Loucy (cell line): ENCODE results near the gene ZNF681.
A peak's percentile ranks its signal among the peaks of the same experiment; 100 is the strongest.

Source experiments
- H2AFZ ChIP-seq: fragments of 200-600 bp; sonication (generic); 2 replicates; pipeline ENCODE4 v1.6.0; 2016; ENCODE audit warnings: antibody characterized with exemption, mild to moderate bottlenecking, low read length, moderate library complexity
- H3F3A ChIP-seq: fragments of 200-600 bp; 2 replicates; pipeline ENCODE4 v1.6.0; 2016; ENCODE audit warnings: antibody characterized with exemption, low read depth, mild to moderate bottlenecking
- H3K27me3 ChIP-seq: fragments of 200-600 bp; sonication (generic); 2 replicates; pipeline ENCODE4 v1.6.1; 2014; ENCODE audit warnings: low read length, mild to moderate bottlenecking; ENCODE audit not compliant: insufficient read depth, poor library complexity, severe bottlenecking
- H3K36me3 ChIP-seq: fragments of 200-600 bp; sonication (generic); 2 replicates; pipeline ENCODE4 v1.6.1; 2016; ENCODE audit warnings: low read length; ENCODE audit not compliant: insufficient read depth
- H3K4me1 ChIP-seq: fragments of 200-600 bp; sonication (generic); 2 replicates; pipeline ENCODE4 v1.5.1; 2014; ENCODE audit warnings: low read length, mild to moderate bottlenecking; ENCODE audit not compliant: insufficient read depth, poor library complexity, severe bottlenecking
- H3K4me2 ChIP-seq: fragments of 200-600 bp; sonication (generic); 2 replicates; pipeline ENCODE4 v1.6.0; 2014; ENCODE audit warnings: antibody characterized with exemption, low read length, low read depth, mild to moderate bottlenecking; ENCODE audit not compliant: poor library complexity, severe bottlenecking
- H3K4me3 ChIP-seq: fragments of 200-600 bp; sonication (generic); 2 replicates; pipeline ENCODE4 v1.5.1; 2014; ENCODE audit warnings: low read length, mild to moderate bottlenecking, mixed read lengths; ENCODE audit not compliant: poor library complexity, severe bottlenecking
- H3K79me2 ChIP-seq: fragments of 200-600 bp; sonication (generic); 2 replicates; pipeline ENCODE4 v1.6.1; 2014; ENCODE audit warnings: low read length; ENCODE audit not compliant: insufficient read depth
- H3K9ac ChIP-seq: fragments of 200-600 bp; sonication (generic); 2 replicates; pipeline ENCODE4 v1.6.0; 2014; ENCODE audit warnings: mild to moderate bottlenecking, low read depth, low read length, moderate library complexity; ENCODE audit not compliant: poor library complexity, severe bottlenecking
- H3K9me2 ChIP-seq: fragments of 200-600 bp; sonication (generic); replicated peaks from 2 replicates; pipeline ENCODE4 v1.6.1; 2016; ENCODE audit warnings: low read depth, low read length, mixed read lengths
- H3K9me3 ChIP-seq: fragments of 200-600 bp; sonication (generic); 2 replicates; pipeline ENCODE4 v1.6.1; 2014; ENCODE audit warnings: mild to moderate bottlenecking, antibody characterized with exemption, low read length, low read depth; ENCODE audit not compliant: insufficient read depth
- H4K20me1 ChIP-seq: fragments of 200-600 bp; sonication (generic); 2 replicates; pipeline ENCODE4 v1.6.0; 2014; ENCODE audit warnings: antibody characterized with exemption, low read length, mild to moderate bottlenecking; ENCODE audit not compliant: insufficient read depth, poor library complexity, severe bottlenecking
- EZH2phosphoT487 ChIP-seq: fragments of 200-600 bp; IDR thresholded peaks from 2 replicates; pipeline ENCODE4 v1.6.1; 2018; ENCODE audit warnings: antibody characterized with exemption, mild to moderate bottlenecking, moderate library complexity, borderline replicate concordance
- TF ChIP-seq, protein P1 (sequence below): fragments of 200-600 bp; sonication (generic); conservative IDR thresholded peaks from 2 replicates; pipeline ENCODE4 v1.5.1; 2014; ENCODE audit warnings: mild to moderate bottlenecking, antibody characterized with exemption, low read length

The ZNF681 gene

DNA sequence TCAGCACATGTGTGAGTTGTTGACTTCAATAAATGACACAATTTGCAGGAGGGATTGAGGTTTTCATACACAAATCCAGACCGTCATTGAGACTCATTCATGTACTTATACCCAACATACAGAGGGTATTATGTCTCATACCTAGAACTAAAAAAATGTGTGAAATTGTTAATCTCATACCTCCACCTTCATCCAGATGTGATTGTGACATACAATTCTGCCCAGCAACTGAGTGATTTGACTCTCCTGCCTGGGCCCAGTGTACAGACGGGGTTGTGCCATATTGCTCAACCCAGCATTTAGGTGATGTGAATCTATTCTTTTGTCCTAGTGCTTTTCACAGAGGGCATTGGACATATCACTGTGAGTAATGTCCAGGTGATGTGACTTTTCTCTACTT lies 12.6 kb upstream of the ZNF681 start:
- TF ChIP-seq, protein P1, sequence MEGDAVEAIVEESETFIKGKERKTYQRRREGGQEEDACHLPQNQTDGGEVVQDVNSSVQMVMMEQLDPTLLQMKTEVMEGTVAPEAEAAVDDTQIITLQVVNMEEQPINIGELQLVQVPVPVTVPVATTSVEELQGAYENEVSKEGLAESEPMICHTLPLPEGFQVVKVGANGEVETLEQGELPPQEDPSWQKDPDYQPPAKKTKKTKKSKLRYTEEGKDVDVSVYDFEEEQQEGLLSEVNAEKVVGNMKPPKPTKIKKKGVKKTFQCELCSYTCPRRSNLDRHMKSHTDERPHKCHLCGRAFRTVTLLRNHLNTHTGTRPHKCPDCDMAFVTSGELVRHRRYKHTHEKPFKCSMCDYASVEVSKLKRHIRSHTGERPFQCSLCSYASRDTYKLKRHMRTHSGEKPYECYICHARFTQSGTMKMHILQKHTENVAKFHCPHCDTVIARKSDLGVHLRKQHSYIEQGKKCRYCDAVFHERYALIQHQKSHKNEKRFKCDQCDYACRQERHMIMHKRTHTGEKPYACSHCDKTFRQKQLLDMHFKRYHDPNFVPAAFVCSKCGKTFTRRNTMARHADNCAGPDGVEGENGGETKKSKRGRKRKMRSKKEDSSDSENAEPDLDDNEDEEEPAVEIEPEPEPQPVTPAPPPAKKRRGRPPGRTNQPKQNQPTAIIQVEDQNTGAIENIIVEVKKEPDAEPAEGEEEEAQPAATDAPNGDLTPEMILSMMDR = no peak
- no peak for TF ChIP-seq EZH2phosphoT487
- peaks cover 3% of the 10 kb centered on the region; the same call in 1 of the 2 replicates for H3K36me3 ChIP-seq
- no peaks in the 10 kb centered on the region for H3K9me3 ChIP-seq
- no peak overlapping the region for H2AFZ ChIP-seq
- H3K9ac ChIP-seq = no peak overlapping the region
- no peaks in the 10 kb centered on the region for H3K27me3 ChIP-seq
- peaks cover 29% of the 10 kb centered on the region for H3K79me2 ChIP-seq
- no peaks in the 10 kb centered on the region for H3F3A ChIP-seq
- H4K20me1 ChIP-seq = no peaks in the 10 kb centered on the region
- no peak overlapping the region for H3K4me3 ChIP-seq
- H3K4me2 ChIP-seq = peak overlapping the region; percentile 52
- peaks cover 23% of the 10 kb centered on the region for H3K4me1 ChIP-seq
- H3K9me2 ChIP-seq = no peaks in the 10 kb centered on the region

DNA sequence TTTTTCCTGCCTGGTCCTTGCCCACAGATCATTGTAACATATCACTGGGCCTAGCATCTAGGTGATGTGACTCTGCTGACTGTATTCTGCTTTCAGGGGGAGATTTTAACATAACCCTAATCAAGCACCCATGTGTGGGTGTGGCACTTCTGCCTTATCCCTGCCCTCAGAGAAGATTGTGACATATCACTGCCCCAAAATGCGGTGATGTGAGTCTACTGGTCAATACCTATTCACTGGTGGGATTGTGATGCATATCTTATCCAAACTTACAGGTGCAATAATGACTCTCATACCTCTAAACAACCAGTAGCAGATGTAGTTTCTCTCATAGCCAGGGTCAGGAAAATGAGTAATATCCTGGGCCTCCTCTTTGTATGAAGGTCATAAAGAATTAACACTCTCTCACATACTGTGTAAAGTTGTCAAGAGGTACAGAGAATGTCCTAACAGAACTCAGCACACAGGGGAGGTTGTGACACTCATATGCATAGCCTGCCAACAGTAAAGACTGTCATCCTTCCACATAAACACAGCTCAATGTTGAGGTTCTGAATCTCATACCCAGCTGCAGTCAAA lies 12.1 kb upstream of the ZNF681 start:
- TF ChIP-seq, protein P1 = no peak
- no peak for TF ChIP-seq EZH2phosphoT487

DNA sequence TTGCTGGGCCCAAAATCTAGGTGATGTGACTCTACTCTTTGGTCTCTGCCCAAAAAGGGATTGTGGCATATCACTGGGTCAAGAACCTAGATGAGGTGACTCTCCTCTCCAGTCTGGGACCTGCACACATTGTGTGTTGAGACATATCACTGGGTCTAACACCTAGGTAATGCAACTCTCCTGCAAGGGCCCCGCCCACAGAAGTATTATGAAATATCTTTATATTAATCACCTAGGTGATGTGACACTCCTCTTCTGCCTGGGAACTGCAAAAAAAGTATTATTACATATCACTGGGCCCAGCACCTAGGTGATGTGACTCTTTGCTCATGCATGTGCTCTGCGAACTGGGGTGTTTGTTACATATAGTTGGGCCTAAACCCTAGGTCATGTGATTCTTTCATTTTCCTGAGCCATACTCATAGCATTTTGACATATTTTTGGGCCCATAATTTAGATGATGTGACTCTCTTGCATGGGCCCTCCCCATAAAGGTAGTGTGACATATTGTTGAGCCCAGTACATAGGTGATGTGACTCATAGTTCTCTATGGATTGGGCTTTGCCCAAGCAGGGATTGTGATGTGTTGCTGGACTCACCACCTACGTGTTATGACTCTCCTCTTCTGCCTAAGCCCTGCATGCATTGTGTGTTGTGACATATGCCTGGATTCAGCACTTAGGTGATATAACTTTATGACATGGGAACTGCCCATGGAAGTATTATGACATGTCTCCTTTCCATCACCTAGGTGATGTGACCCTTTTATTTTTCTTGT lies 11.2 kb upstream of the ZNF681 start:
- Histone ChIP-seq H3K27me3 (no peaks in the 10 kb centered on the region), H3K9me2 (no peaks in the 10 kb centered on the region), H4K20me1 (no peaks in the 10 kb centered on the region), H3K9me3 (no peaks in the 10 kb centered on the region), H3K4me2 (peak overlapping the region; percentile 52), H3K9ac (no peak overlapping the region), H3K4me1 (peaks cover 23% of the 10 kb centered on the region), H3F3A (no peaks in the 10 kb centered on the region), H3K4me3 (no peak overlapping the region), H3K36me3 (no peaks in the 10 kb centered on the region), H3K79me2 (peaks cover 40% of the 10 kb centered on the region), H2AFZ (no peak overlapping the region)
- TF ChIP-seq EZH2phosphoT487 = no peak
- TF ChIP-seq, protein P1 = no peak

More for the DNA sequence above, 12.1 kb upstream of the ZNF681 start:
- Histone ChIP-seq H3K9me2 (no peaks in the 10 kb centered on the region), H4K20me1 (no peaks in the 10 kb centered on the region), H2AFZ (no peak overlapping the region), H3K9me3 (no peaks in the 10 kb centered on the region), H3K36me3 (no peaks in the 10 kb centered on the region), H3K9ac (no peak overlapping the region), H3F3A (no peaks in the 10 kb centered on the region), H3K4me3 (no peak overlapping the region), H3K4me1 (peaks cover 23% of the 10 kb centered on the region), H3K27me3 (no peaks in the 10 kb centered on the region), H3K79me2 (peaks cover 31% of the 10 kb centered on the region), H3K4me2 (peak overlapping the region; percentile 52)
